Smooth muscle cell of the pulmonary artery (primary cell): ENCODE data around the gene CNTN6. TPM values are rescaled to one million over a fixed set of nuclear protein-coding genes. Genes with fewer than 3 reads are reported as not detected.

Experiments used
- total RNA-seq: library from RNA; depleted of rRNA; stranded (reverse); fragments of >200 nt; gene quantifications from 2 replicates; pipeline ENCODE4 v1.2.3, GENCODE V29; 2014

The CNTN6 gene
- 0.86 and 1.9 TPM in 2 replicates for total RNA-seq

DNA sequence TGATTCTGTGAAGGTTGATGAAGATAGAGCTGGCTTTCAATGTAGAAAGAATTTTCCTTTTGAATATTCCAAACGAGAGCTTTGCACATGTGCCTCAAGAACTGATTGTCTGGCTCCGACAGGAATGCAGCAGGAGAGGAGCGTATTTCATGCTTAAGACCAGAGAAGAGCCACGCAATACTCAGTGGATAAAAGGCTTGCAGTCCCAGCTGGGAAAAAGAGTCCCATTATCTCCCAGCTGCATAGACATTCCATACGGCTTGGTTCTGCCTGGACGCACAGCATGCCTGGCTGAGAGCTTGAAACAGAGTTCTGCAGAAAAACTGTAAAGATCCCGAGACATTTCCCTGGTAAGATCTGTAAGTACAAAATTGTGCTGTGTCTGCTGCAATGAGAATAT lies at the start of gene CNTN6:
Gene CNTN6, plus strand, starts transcription at position 254 of the 400 bp plus-strand sequence. CDS start 54,985 bp downstream, outside the sequence.

